CD4-positive, alpha-beta T cell (primary cell): ENCODE data around the gene GTF2H2. TPM values are rescaled to one million over a fixed set of nuclear protein-coding genes. Genes with fewer than 3 reads are reported as not detected.
"Not testable (repeated sequence)": the region's sequence is repeated elsewhere in the genome, so short reads cannot be mapped to it uniquely, and the experiment has no call there.

Experiments
- ATAC-seq: fragments of 200-7000 bp; cut with Tn5 transposase; one replicate; pipeline ENCODE4 v1.10.0; 2022; ENCODE audit warnings: mild to moderate bottlenecking; ENCODE audit not compliant: poor library complexity
- CTCF ChIA-PET: fragments of 350-600 bp; sonication (Branson Sonifier 250); formaldehyde crosslinking; loops from one replicate; lab custom pipeline; 2021; ENCODE audit warnings: antibody characterized with exemption, inconsistent platforms; lab: Charles Lee
- POLR2A ChIA-PET: fragments of 350-600 bp; sonication (Branson Sonifier 250); formaldehyde crosslinking; loops from one replicate; lab custom pipeline; 2021; ENCODE audit warnings: antibody characterized with exemption, inconsistent platforms; lab: Charles Lee
- DNase-seq, 14 experiments: peaks; one replicate each; pipeline ENCODE4 v3.0.0-alpha.2; 2013 to 2020; ENCODE audit warnings: mixed read lengths in 2 of 14
- H3K27ac ChIP-seq, 2 donors: one replicate each; pipeline versions ENCODE4 v1.5.1 to v1.7.0; 2013; ENCODE audit warnings: low read length in 2 of 2, low read depth in 1 of 2, mild to moderate bottlenecking in 1 of 2
- H3K27me3 ChIP-seq, 2 experiments: 1 replicate in 1 of 2; 2 replicates in 1 of 2; pipeline versions ENCODE4 v1.6.1 to v1.7.0; 2013; ENCODE audit warnings: low read length in 2 of 2, control low read depth in 1 of 2, mild to moderate bottlenecking in 1 of 2, moderate library complexity in 1 of 2; ENCODE audit not compliant: insufficient read depth in 2 of 2, control insufficient read depth in 1 of 2
- H3K36me3 ChIP-seq: one replicate; pipeline ENCODE4 v1.6.1; 2013; ENCODE audit warnings: low read length, control low read depth; ENCODE audit not compliant: insufficient read depth
- H3K4me1 ChIP-seq: one replicate; pipeline ENCODE4 v1.6.1; 2013; ENCODE audit warnings: low read length, control low read depth; ENCODE audit not compliant: insufficient read depth
- H3K4me3 ChIP-seq: one replicate; pipeline ENCODE4 v1.5.1; 2013; ENCODE audit warnings: mild to moderate bottlenecking, low read length, moderate library complexity
- H3K9me3 ChIP-seq, 2 experiments: 1 replicate in 1 of 2; 2 replicates in 1 of 2; pipeline versions ENCODE4 v1.6.1 to v1.7.0; 2013; ENCODE audit warnings: low read length in 2 of 2, mild to moderate bottlenecking in 2 of 2, control low read depth in 1 of 2, moderate library complexity in 1 of 2; ENCODE audit not compliant: control insufficient read depth in 1 of 2, insufficient read depth in 1 of 2
- H3K27ac Mint-ChIP-seq: one replicate; pipeline ENCODE4 v1.8.0; 2020; ENCODE audit warnings: mixed read lengths
- H3K27me3 Mint-ChIP-seq: one replicate; pipeline ENCODE4 v1.8.0; 2021; ENCODE audit warnings: mixed read lengths
- H3K36me3 Mint-ChIP-seq: one replicate; pipeline ENCODE4 v1.8.0; 2021; ENCODE audit warnings: low read depth, mixed read lengths
- H3K4me1 Mint-ChIP-seq: one replicate; pipeline ENCODE4 v1.8.0; 2021; ENCODE audit warnings: low read depth, mixed read lengths
- H3K4me3 Mint-ChIP-seq: one replicate; pipeline ENCODE4 v1.8.0; 2020; ENCODE audit warnings: mild to moderate bottlenecking, mixed read lengths
- H3K9me3 Mint-ChIP-seq: one replicate; pipeline ENCODE4 v1.8.0; 2020; ENCODE audit warnings: mixed read lengths
- intact Hi-C, 2 experiments: fragments of 100-400 bp; cut with DNase I in 1 of 2; cut with micrococcal nuclease in 1 of 2; formaldehyde crosslinking; loops; one replicate each; pipeline versions ENCODE4 v1.15.1 to v1.9.0; 2023 to 2025; cut with DNase I, micrococcal nuclease
- total RNA-seq, 174 experiments: library from RNA in 2 of 174; stranded (reverse) in 2 of 174; gene quantifications; one replicate each; pipeline ENCODE4 v1.2.3 and lab custom pipeline; 2021 to 2026

GTF2H2 gene
- total RNA-seq, 2 experiments from 2014 or later: 7.2 to 7.9 TPM

GRCh38 chr5:71086145-71086544, 18.7 kb upstream of the GTF2H2 start:
- CTCF ChIA-PET, H3K27ac Mint-ChIP-seq, ATAC-seq: not testable (repeated sequence)

GRCh38 chr5:71084280-71085063, 17.0 kb upstream of the GTF2H2 start:
- POLR2A ChIA-PET: not testable (repeated sequence)

More at GRCh38 chr5:71086145-71086544, 18.7 kb upstream of the GTF2H2 start:
- H3K27ac ChIP-seq, intact Hi-C loops, H3K9me3 ChIP-seq, H3K4me1 ChIP-seq, POLR2A ChIA-PET, H3K4me3 ChIP-seq, H3K4me1 Mint-ChIP-seq, H3K36me3 Mint-ChIP-seq, H3K27me3 ChIP-seq, H3K9me3 Mint-ChIP-seq, H3K4me3 Mint-ChIP-seq, H3K27me3 Mint-ChIP-seq, H3K36me3 ChIP-seq, DNase-seq: not testable (repeated sequence)

GRCh38 chr5:71082898-71083297, 15.4 kb upstream of the GTF2H2 start:
- DNase-seq, H3K27me3 ChIP-seq, H3K4me1 Mint-ChIP-seq, H3K4me1 ChIP-seq, H3K36me3 ChIP-seq, H3K4me3 ChIP-seq, H3K4me3 Mint-ChIP-seq, intact Hi-C loops, H3K27me3 Mint-ChIP-seq, H3K9me3 Mint-ChIP-seq, H3K27ac Mint-ChIP-seq, POLR2A ChIA-PET, H3K27ac ChIP-seq, ATAC-seq, CTCF ChIA-PET, H3K36me3 Mint-ChIP-seq, H3K9me3 ChIP-seq: not testable (repeated sequence)

More at GRCh38 chr5:71084280-71085063, 17.0 kb upstream of the GTF2H2 start:
- H3K27ac Mint-ChIP-seq, H3K4me3 Mint-ChIP-seq, H3K4me1 Mint-ChIP-seq, H3K27ac ChIP-seq, H3K9me3 ChIP-seq, H3K36me3 Mint-ChIP-seq, DNase-seq, H3K36me3 ChIP-seq, CTCF ChIA-PET, H3K27me3 ChIP-seq, H3K4me1 ChIP-seq, ATAC-seq, H3K9me3 Mint-ChIP-seq, H3K27me3 Mint-ChIP-seq, intact Hi-C loops, H3K4me3 ChIP-seq: not testable (repeated sequence)

GRCh38 chr5:71082340-71082739, 14.9 kb upstream of the GTF2H2 start:
- intact Hi-C loops, H3K4me3 ChIP-seq, H3K9me3 Mint-ChIP-seq, H3K4me3 Mint-ChIP-seq, ATAC-seq, H3K36me3 Mint-ChIP-seq, H3K27me3 Mint-ChIP-seq, H3K27ac Mint-ChIP-seq, H3K27ac ChIP-seq, H3K9me3 ChIP-seq, POLR2A ChIA-PET, H3K4me1 Mint-ChIP-seq, H3K36me3 ChIP-seq, CTCF ChIA-PET, H3K4me1 ChIP-seq, DNase-seq, H3K27me3 ChIP-seq: not testable (repeated sequence)

GRCh38 chr5:71061322-71061721, 6.2 kb downstream of the GTF2H2 start:
- H3K4me3 ChIP-seq, DNase-seq, H3K9me3 Mint-ChIP-seq, ATAC-seq, H3K4me1 Mint-ChIP-seq, H3K36me3 ChIP-seq, H3K4me3 Mint-ChIP-seq, H3K27me3 ChIP-seq, POLR2A ChIA-PET, intact Hi-C loops, H3K27ac ChIP-seq, H3K9me3 ChIP-seq, H3K4me1 ChIP-seq, H3K27me3 Mint-ChIP-seq, CTCF ChIA-PET, H3K27ac Mint-ChIP-seq, H3K36me3 Mint-ChIP-seq: not testable (repeated sequence)

GRCh38 chr5:71059426-71059825, 8.1 kb downstream of the GTF2H2 start:
- CTCF ChIA-PET, H3K36me3 Mint-ChIP-seq, POLR2A ChIA-PET, H3K27ac ChIP-seq, H3K4me1 Mint-ChIP-seq, H3K27me3 ChIP-seq, H3K36me3 ChIP-seq, ATAC-seq, H3K4me3 ChIP-seq, H3K9me3 Mint-ChIP-seq, H3K4me3 Mint-ChIP-seq, H3K27ac Mint-ChIP-seq, H3K4me1 ChIP-seq, DNase-seq, H3K9me3 ChIP-seq, H3K27me3 Mint-ChIP-seq, intact Hi-C loops: not testable (repeated sequence)

- H3K36me3 Mint-ChIP-seq, H3K4me1 Mint-ChIP-seq, ATAC-seq, DNase-seq, CTCF ChIA-PET, POLR2A ChIA-PET, H3K9me3 Mint-ChIP-seq, H3K36me3 ChIP-seq, H3K27me3 ChIP-seq, H3K27ac Mint-ChIP-seq, H3K27ac ChIP-seq, H3K4me1 ChIP-seq, H3K27me3 Mint-ChIP-seq, H3K9me3 ChIP-seq, H3K4me3 Mint-ChIP-seq, H3K4me3 ChIP-seq, intact Hi-C loops: not testable (repeated sequence)
These were observed 22.7 kb downstream of the GTF2H2 start for GRCh38 chr5:71044808-71045207.
